Measurements from ENCODE around the gene RALGDS.
A peak's percentile ranks its signal among the peaks of the same experiment; 100 is the strongest.

RALGDS gene

GRCh38 chr9:133151041-133151440 lies 30.0 kb upstream of the RALGDS start:
- DNase-seq = no peak

DNA sequence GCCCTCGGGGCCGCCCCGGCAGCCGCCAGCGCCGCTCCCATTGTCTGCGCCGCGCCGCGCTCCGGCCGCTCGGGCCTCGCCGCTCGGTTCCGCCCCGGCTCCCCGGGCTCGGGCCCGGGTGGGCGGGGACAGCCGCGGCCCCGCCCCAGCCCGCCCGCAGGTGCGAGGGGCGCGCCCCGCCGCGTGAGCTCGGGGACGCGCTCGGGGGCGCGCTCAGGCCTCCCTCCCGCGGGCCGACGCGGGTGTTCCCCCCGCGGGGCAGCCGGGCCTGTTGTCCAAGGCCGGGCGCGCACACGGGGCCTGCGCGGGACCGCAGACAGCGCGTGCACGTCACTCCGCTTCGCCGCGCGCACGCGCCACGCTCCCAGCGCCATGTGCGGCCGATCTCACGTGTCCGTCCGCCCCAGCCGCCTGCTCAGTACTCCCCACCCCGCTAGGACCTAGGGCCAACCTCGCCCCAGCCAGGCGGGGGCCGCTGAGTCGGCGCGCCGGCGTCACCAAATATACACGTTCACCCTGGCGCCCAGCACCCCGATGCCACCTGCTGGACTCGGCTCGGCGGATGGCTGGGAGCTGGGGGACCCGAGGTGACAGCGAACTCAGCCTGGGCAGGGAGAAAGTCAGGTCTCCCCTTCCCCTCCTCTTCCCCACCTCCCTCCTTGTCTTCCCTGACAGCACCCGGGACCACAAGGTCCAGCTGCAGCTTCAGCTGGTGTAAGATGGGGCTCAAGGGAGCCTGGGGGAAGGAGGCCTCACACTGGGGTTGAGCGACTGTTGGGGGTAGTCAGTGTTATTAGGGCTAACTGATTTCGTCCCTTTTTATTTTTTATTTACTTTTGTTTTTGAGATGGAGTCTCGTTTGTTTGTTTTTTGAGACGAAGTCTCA lies 28.3 kb upstream of the RALGDS start:
- DNase-seq = peak; percentile 85

- DNase-seq = peak; percentile 46
Observed at GRCh38 chr9:133148199-133149129, 27.4 kb upstream of the RALGDS start.

DNA sequence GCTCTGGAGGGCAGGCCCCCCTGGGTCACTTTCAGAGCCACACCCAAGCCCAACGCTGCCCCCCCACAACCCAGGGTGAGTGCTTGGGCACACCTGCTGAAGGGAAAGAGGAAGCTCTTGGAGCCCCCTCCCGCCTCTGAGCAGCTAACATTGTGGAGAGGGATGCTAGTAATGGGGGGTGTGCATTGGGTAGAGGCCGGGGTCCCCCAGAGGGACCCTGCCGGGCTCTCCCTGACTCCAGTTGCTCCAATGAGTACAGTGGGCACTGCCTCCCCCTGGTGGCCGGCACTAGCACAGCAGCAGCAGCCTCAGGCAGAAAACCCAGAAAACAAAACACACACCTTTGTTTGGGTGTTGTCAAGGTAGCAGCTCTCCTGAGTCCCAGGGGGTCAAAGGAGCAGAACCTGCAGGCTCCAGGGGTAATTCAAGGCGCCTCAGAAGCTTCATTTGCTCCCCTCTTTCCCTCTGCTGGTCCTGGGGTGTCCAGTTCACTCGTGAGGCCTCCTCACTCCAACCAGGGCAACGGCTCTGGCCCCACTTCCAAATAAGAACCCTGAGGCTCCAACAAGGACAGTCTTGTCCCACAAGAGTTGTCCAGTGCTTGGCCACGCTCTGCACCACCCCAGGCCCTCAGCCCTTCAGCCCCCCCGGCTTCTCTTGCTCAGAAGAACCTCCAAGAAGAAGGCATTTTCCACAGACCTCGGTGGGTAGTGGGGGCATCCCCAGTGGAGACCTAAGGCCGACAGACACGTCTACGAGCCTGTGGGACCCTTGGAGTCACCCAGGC lies 26.6 kb upstream of the RALGDS start:
- DNase-seq = peak; percentile 36

- DNase-seq = no peak
Observed at GRCh38 chr9:133146746-133147411, 25.8 kb upstream of the RALGDS start.

GRCh38 chr9:133144904-133145851 lies 24.1 kb upstream of the RALGDS start:
- DNase-seq = peak; percentile 29

DNA sequence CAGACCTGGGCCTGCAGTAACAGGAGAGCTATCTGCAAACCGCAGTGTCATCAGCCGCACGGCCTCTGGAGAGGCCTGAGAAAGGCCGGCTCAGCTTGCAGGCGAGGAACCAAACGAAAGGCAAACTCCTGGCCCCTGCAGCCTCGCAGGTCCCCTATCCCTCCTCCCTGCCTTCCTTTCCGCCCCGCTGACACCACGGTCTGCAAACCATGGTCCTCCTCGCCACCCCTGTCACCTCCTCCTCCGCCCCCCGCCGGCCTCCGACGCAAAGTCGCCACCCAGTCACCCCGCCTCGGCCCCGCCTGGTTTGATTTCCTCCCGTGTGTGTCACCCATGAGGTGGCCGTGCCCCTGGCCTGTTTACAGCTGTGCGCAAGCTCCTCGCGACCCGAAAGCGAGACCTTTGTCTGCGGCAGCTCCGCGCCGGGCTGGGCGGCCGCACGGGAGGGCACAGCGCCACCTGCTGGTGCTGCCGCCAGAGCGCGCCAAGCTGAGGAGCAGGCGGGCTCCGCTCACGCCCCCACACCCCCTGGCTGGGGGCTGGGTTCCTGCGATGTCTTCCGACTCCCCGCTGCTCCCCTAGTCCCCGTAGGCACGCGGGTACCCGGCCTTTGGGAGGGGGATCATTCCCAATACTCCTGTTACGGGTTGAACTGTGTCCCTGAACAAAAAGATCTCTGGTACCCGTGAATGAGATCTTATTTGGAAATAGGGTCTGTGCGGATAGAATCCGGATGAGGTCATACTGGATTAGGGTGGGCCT lies 23.3 kb upstream of the RALGDS start:
- DNase-seq = peak; percentile 73

- no peak for DNase-seq
Observed at GRCh38 chr9:133143639-133144141, 22.6 kb upstream of the RALGDS start.

DNA sequence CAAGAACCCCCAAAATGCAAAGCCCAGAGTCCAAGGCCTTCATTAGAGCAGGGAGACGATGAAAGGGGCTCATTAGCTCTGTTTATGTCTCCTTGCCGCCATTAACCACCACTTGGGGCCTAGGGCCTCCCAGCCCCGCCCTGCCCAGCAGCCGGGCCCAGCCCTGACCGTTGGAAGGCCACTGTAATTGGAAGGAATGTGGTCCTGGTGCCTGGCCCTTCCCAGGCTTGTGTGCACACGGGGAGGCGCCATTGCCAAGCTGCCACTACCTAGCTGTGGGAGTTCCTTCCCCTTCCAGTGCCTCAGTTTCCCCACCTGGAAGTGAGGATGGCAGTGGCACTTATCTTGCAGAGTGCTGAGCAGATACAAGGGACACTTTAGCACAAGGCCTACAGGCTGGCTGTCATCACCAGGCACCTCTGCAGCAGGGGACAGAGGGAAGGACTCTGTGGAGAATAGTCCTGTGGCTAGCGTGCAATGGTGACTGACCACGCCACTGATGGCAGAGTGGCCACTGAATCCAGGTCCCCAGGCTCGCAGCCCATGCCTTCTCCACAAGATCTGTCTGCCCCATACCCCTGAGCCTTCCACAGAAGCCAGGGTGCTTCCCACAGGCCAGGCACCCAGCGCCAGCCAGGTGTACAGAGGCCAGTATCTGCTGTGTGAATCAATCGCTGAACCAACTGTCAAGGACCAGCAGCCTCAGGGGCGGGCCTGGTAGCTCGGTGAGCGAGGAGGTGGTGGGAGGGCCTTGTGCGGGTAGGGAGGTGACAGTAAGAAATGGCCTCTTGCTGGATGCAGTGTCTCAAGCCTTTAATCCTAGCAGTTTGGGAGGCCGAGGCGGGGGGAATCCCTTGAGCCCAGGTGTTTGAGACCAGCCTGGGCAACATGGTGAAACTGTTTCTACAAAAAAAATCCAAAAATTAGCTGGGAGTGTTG lies 21.9 kb upstream of the RALGDS start:
- no peak for DNase-seq

GRCh38 chr9:133141833-133142595 lies 21.0 kb upstream of the RALGDS start:
- no peak for DNase-seq

DNA sequence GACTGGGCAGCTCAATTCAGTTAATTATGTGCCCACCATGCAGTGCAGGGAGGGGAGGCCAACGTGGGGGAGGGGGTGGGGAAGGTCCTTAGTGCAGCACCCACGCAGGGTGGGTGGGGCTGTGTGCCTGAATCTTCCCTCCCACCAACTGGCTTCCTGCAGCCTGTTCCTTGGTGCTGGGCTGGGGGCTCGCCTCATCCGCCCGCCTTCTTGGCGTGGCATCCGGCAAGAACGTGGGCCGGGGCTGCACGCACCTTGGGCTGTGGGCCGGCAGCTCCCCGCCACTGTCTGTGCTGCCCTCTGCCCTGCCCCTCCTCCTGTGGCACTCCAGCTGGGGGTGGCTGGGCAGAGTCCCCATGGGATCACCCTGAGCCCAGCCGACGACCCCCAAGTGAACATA lies 19.6 kb upstream of the RALGDS start:
- no peak for DNase-seq

GRCh38 chr9:133140174-133140505 lies 19.1 kb upstream of the RALGDS start:
- no peak for DNase-seq

- DNase-seq = no peak
Observed at GRCh38 chr9:133139246-133140173, 18.5 kb upstream of the RALGDS start.

- DNase-seq = no peak
Observed at GRCh38 chr9:133137451-133138231, 16.6 kb upstream of the RALGDS start.

DNA sequence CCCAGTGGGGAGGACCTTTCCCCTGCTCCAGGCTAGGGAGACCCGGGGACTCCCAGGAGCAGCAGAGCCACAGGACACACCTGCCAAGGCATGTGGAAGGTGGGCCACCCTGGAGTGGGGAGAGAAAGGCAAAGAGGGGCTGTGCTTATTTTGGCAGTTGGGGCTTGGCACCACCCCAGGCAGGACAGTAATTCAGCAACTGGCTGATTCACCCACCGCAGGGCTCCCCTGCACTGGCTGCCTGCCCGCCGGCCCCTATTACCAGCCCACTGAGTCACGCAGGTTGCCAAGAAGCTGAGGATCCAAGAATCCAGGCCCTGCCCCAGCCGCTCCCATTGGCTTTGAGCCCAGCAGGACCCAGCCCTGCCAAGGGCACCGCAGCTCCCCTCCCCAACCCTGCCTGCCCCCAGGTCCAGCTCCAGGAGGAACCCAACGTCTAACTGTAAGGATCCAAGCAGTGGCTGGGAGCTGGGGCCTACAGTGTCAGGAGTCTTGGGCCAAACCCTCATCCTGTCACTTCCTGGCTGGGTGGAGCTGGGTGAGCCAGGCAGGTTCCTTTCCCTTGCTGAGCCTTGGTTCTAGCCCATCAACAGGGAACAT lies 14.2 kb upstream of the RALGDS start:
- peak; percentile 87 for DNase-seq

All from fibroblast of skin of back (primary cell).